GM18861 (cell line): ENCODE results near the gene CD22.
"Not testable (repeated sequence)": the region's sequence is repeated elsewhere in the genome, so short reads cannot be mapped to it uniquely, and the experiment has no call there.

Source experiments
- ATAC-seq: cut with Tn5 transposase; IDR thresholded peaks from one replicate; pipeline ENCODE4 v1.9.1; 2021; ENCODE audit not compliant: unreplicated experiment

Gene CD22

DNA sequence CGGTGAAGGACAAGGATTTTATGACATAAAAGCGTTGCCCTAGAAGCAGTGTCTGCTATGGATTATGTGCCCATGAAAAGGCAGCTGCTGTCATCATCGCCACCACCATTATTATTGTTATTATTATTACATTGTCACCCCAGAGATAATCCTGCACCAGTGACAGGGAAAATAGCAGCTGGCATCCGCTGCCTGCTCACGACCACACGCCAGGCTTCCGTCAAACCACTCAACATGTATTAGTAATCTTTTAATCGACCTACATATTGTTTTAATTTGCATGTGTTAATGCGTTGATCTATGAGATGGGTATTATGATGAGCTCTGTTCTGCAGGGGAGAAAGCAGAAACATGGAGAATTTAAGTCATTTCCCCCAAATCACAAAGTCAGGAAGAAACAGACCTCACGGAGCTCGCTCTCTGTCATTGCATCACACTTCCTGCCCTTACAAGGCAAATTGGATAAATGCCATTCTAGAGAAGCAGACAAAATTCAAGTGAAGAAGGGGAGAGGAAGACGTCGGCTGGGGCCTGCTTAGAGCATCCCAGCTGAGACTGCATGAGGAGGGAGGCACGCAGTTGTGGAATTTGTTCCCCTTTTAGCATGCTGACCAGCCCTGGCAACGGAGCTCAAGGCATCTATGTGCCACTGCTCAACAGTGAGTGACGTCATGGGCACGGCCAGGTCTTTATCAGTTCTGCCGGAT lies 29.0 kb downstream of the CD22 start, which contains the start of gene FFAR3:
Gene FFAR3 (plus strand): TSS at position 594 of the 707 bp plus-strand sequence. CDS start 431 bp downstream, outside the sequence.
- ATAC-seq = no peak

DNA sequence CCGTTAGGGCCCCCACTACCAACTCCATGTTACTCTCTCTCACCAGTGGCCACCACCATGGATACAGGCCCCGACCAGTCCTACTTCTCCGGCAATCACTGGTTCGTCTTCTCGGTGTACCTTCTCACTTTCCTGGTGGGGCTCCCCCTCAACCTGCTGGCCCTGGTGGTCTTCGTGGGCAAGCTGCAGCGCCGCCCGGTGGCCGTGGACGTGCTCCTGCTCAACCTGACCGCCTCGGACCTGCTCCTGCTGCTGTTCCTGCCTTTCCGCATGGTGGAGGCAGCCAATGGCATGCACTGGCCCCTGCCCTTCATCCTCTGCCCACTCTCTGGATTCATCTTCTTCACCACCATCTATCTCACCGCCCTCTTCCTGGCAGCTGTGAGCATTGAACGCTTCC lies 29.8 kb downstream of the CD22 start:
- not testable (repeated sequence) for ATAC-seq

DNA sequence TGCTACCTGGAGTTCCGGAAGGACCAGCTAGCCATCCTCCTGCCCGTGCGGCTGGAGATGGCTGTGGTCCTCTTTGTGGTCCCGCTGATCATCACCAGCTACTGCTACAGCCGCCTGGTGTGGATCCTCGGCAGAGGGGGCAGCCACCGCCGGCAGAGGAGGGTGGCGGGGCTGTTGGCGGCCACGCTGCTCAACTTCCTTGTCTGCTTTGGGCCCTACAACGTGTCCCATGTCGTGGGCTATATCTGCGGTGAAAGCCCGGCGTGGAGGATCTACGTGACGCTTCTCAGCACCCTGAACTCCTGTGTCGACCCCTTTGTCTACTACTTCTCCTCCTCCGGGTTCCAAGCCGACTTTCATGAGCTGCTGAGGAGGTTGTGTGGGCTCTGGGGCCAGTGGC lies 30.4 kb downstream of the CD22 start:
- ATAC-seq = not testable (repeated sequence)

DNA sequence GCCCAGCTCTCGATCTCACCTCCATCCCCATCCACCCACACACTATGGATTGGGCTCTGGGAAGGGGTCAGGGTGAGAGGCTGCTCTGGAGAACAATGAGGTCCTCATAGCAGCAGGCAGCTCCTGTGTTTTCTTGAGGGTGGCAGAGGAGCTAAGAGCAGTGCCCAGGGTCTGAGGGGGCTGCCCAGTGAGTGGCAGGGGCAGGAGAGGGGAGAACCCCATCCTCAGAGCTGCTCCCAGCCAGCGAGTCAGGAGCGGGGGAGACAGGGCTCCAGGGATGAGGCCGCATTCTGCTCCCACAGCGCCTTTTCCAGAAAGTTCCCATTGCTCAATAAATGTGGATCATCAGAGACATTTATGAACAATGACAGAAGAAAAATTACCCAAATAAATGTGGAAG lies 31.1 kb downstream of the CD22 start:
- not testable (repeated sequence) for ATAC-seq

DNA sequence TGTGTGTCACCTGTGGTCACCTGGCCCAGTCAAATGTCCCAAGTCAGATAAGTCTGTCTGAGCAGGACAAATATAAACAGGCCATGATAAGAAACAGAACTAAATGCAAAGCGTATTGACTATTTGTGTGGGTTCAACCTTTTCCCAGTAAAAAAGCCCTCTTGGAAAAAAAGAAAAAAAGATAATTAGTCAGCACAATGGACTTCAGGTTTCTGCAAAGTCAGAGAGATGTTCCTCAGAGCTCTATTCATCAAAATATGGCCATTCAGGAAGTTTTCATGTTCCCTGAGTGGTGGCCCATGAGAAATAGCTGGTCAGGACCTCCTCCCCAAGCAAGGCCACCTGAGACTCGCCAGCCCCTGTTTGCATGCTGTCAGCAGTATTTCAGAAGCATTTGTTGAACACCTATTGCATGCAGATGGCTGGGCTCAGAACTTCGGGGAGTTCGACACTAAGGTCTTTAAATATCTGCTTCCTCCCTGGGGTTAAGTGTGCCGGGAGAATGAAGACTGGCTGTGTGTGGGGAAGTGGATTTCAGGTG lies 32.0 kb downstream of the CD22 start:
- no peak for ATAC-seq

DNA sequence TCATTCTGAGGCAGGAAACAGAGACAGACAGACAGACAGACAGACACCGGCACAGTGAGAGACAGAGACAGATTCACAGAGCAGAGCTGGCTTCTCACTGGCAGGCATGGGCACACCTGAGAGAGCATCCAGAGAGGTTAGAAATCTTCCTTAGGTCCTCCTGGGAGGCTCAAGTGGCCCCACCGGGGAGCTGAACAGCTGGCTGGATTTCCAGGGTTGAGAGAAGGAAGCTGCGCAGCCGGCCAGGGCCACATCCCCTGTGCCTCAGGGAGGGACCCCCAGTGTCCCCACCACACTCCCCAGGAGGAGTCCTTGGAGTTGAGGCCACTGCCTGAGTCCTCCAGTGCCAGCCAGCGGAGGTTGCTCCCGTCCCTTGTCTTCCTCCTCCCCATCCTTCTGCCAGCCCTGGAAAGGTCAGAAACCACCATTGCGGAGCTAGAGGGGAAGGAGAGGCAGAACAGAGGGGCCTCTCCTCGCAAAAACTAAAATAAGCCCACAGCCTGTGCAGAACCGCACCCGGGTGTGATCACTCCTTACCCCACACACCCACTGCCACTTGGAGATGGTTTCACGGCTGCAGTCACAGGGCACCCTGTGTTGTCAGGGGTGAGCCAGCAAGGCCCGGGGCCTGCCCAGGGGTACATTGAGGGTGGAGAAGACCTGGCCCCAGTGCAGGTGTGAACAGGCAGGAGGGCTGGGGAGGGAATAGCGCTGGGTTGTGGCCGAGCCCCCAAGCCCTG lies 33.4 kb downstream of the CD22 start:
- no peak for ATAC-seq

DNA sequence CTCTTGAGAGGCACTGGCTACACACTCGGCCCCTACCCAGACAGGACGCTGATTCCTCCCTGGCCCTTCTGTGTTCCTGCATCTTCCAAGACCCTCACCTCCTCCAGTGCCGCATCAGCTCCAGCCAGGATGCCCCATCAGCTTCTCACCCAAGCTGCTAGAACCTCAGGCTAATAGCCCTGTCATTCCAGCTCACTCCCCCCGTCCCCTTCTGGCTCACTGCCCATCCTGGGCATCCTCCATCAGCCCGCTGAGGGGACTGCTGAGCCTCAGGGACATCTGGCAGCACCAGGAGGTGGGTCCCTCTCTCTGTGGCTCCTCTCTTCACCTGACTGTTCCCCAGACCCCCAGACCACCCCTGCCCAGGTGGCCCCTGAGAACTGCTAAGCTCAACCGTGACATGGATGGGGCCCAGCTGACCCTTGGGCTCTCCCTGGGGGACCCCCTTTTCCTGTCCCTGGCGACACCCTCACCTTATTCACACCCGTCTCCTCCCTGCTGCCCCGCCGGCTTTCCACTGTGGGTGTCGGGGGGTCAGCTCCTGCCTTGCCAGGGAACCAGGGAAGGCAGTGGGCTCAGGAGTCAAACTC lies 34.1 kb downstream of the CD22 start:
- ATAC-seq = no peak

DNA sequence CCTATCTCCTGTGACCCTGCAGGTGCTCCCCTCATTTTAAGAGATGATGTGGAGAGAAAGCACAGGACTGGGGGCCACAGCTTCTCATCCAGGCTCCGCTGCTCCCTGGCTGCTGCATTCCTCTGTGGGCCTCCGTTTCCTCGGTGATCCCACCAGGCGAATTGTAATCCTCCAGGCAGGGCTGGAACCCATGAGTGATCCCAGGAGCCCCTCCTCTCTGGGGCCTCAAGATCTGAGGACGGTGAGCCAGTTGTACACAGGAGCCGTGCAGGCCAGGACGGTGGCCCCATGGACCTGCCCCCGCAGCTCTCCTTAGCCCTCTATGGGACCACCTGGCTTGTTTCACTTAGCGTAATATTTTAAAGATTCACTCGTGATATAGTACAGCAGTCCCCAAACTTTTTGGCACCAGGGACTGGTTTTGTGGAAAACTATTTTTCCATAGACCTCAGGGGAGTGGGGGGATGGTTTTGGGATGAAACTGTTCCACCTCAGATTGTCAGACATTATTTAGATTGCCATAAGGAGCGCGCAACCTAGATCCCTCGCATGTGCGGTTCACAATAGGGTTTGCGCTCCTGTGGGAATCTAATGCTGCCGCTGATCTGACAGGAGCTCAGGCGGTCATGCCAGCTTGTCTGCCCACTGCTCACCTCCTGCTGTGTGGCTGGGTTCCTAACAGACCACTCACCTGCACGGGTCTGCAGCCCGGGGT lies 34.9 kb downstream of the CD22 start:
- no peak for ATAC-seq

DNA sequence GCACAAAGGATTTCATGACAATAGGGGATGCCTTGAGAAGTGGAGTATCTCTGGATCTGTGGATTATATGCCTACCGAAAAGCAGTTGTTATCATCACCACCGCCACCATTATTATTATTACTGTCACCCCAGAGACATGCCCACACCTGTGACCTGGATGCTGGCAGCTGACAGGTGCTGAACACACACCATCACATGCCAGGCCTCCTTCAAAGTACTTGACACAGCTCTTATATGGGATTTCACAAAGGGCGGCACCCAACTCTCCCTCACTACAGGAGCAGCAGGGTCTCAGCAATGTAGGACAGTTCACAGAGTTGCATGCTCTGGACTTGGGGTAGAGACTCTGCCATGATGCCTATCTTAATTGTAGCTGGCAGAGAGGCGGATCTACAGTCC lies 36.3 kb downstream of the CD22 start:
- no peak for ATAC-seq

DNA sequence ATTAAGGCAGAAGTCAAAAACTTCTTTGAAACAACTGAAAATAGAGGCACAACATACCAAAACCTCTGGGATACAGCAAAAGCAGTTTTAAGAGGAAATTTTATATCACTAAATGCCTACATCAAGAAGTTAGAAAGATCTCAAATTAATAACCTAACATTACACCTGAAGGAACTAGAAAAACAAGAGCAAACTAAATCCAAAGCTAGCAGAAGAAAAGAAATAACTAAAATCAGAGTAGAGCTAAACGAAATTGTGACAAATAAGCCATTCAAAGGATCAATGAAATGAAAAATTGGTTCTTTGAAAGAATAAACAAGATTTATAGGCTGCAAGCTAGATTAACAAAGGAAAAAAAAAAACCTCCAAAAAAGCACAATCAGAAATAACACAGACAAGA lies 39.4 kb downstream of the CD22 start:
- no peak for ATAC-seq

DNA sequence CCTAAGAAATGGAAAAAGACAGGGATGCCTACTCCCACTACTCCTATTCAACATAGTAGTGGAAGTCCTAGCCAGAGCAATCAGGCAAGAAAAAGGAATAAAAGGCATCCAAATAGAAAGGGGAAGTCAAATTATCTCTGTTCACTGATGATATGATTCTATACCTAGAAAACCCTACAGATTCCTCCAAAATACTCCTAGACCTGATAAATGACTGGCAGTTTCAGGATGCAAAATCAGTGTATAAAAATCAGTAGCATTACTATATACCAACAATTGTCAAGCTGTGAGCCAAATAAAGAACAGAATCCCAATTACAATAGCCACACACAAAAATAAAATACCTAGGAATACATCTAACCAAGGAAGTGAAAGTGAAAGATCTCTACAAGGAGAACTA lies 40.5 kb downstream of the CD22 start:
- ATAC-seq = no peak

DNA sequence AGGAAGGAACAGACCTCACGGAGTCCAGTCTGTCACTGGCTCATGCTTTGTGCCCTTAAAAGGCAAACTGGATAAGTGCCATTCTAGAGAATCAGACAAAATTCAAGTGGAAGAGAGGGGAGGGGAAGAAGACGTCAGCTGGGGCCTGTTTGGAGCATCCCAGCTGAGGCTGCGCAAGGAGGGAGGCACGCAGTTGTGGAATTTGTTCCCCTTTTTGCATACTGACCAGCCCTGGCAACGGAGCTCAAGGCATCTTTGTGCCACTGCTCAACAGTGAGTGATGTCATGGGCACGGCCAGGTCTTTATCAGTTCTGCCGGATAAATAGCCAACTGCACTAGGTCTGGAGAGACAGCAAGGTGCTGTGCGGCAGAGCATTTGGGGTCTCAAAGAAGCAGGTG lies 41.7 kb downstream of the CD22 start, which contains the start of gene GPR42:
Gene GPR42 (plus strand): TSS at position 347 of the 400 bp plus-strand sequence. CDS start 292 bp downstream, outside the sequence.
- ATAC-seq = no peak

DNA sequence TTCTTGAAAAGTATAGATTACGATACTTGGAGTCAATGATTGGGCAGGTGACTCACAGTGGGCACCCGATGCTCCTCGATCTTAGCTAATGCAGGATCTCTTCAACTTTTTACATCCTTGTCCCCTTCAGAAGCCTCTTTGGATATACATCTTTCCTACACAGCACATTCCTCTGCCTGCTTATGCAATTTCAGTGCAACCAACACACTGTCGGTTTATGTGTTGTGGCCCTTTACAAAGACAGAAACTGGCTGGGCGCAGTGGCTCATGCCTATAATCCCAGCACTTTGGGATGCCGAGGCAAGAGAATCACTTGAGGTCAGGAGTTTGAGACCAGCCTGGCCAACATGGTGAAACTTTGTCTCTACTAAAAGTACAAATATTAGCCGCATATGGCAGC lies 44.5 kb downstream of the CD22 start:
- no peak for ATAC-seq

DNA sequence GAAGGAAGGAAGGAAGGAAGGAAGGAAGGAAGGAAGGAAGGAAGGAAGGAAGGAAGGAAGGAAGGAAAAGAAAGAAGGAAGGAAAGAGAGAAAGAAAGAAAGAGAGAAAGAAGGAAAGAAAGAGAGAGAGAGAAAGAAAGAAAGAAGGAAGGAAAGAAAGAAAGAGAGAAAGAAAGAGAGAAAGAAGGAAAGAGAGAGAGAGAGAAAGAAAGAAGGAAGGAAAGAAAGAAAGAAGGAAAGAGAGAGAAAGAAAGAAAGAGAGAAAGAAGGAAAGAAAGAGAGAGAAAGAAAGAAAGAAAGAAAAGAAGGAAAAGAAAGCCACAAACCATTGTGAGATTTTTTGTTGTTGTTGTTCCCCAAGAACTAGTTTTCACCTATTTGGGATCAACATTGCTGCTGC lies 45.0 kb downstream of the CD22 start:
- not testable (repeated sequence) for ATAC-seq

DNA sequence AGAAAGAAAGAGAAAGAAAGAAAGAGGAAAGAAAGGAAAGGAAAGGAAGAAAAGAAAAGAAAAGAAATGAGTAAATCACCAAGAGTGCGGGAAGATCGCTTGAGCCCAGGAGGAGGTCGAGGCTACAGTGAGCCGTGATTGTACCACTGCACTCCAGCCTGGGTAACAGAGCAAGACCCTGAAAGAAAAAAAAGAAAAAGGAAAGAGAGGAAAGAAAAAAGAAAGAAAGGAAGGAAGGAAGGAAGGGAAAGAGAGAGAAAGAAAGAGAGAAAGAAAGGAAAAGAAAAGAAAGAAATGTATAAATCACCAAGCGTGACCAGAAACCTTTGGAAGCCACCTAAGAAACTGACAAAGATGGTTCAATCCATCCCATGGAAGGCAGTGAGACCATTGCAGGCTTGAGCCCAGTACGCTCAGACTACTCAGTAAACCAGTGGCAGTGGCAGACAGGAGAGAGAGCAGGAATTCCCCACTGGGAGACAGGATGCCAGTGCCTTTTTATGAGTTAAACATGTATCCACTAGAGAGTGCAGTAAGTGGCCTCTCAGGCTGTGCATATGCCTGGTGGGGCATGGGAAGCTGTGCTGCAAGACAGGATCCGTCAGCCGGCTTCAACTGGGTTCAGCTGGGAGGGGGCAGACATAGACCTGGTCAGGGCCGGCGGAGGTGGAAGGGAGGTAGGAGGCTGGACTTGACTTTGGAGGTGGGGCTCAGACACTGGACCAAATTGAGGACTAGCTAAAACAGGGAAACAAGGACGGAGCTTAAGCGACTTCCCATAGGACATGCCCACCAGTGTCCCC lies 46.7 kb downstream of the CD22 start:
- ATAC-seq = no peak

DNA sequence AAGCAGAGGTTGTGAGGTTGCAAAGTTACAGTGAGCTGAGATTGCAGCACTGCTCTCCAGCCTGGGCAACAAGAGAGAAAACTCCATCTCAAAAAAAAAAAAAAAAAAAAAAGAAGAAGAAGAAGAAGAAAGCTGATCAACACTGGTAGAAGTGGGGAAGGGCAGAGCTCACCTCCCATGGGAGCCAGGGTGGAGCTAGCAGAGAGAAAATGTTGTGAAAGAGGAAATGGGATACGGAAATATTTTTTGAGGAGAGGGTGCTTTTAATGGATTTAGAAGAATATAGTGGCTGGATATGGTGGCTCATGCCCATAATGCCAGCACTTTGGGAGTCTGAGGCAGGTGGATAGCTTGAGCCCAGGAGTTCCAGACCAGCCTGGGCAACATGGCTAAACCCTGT lies 48.7 kb downstream of the CD22 start:
- no peak for ATAC-seq

DNA sequence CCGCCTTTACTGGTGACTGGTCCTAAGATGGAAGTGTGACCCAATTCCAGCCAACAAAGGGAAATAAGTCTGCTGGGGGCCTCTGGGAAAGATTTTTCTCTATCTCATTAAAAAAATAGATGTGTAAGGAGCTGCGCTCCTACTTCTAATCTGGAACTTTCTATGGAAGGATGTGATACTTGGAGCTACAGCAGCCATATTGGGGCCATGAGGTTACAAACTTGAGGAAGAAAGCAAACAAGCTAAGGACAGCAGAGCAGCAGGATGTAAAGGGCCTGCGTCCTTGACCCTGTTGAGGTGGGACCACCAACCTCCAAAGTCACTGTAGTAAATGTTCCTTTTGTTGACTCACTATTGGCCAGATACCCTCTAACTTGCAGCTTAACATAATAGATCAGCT lies 49.4 kb downstream of the CD22 start:
- ATAC-seq = no peak

DNA sequence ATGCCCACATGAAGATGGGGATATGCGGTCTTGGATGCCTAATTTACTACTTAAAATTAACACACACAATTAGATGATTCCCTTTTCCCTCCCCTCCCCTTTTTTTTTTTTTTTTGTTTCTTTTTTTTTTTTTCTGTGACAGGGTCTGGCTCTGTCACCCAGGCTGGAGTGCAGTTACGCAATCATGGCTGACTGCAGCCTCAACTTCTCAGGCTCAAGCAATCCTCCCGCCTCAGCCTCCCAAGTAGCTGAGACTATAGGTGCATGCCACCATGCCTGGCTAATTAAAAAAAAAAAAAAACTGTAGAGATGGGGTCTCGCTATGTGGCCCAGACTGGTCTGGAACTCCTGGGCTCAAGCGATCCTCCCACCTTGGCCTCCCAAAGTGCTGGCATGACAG lies 50.6 kb downstream of the CD22 start:
- not testable (repeated sequence) for ATAC-seq

DNA sequence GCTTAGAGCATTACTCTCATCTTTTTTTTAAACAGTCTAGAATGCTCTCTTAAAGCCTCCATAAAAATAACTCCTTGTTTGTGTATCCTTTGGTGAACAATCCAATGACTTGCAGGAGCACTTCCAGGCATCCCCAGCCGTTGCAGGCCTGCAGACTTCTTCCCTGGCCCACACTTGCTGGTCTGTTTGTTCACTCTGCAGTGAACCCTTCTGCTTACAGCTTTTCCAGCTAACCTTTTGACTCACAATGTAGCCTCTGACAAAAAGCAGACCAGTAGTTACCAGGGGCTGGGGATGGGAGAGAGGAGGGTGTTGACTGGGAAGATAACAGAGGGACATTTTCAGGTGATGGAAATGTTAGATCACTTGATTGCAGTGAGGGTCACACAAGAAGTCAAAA lies 51.0 kb downstream of the CD22 start:
- ATAC-seq = no peak

DNA sequence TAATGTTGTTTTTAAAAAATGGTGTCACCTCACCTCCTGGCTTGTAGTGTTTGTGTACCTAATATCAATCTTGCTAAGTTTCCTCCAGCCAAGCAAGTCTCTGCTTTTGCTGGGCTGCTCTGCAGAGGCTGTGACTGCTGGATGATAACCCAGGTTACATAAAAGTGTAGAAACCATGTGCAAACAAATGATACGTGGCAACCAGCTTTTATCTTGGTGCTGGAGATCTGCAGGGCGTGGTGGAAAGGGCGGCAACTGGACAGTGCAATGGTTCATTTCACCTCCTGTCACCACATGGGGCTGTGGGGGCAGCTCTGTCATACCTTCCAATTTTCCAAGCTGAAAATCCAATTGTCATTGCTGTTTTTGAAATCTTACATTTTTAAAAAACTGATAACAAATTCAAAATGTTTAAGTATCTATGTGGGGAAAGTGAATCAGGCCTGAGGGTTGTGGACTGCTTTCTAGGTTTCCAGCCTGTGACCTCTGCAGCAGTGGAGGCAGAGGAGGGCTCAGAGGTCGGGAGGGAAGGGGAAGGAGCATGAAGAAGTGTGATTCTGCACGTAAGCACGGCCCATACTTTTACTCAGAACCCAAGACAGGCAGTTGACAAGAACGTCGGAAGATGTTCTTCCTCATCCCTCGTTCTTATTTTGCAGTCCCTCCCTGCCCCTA lies 51.6 kb downstream of the CD22 start:
- ATAC-seq = no peak
